Stimulated activated naive CD8-positive, alpha-beta T cell treated with anti-CD3 and anti-CD28 coated beads, Interleukin-15, Interleukin-2, amounts not matched to agents 100 ng/mL and 50 ng/mL, for 24 hours (primary cell): ENCODE data around the gene SMIM44.

ENCODE experiments used
- H3K27ac Mint-ChIP-seq: one replicate; pipeline ENCODE4 v1.8.0; 2021; ENCODE audit warnings: mild to moderate bottlenecking, mixed read lengths
- H3K27me3 Mint-ChIP-seq: one replicate; pipeline ENCODE4 v1.8.0; 2021; ENCODE audit warnings: mixed read lengths
- H3K36me3 Mint-ChIP-seq: one replicate; pipeline ENCODE4 v1.8.0; 2021; ENCODE audit warnings: low read depth, mixed read lengths
- H3K4me1 Mint-ChIP-seq: one replicate; pipeline ENCODE4 v1.8.0; 2021; ENCODE audit warnings: low read depth, mixed read lengths
- H3K4me3 Mint-ChIP-seq: one replicate; pipeline ENCODE4 v1.8.0; 2021; ENCODE audit warnings: mild to moderate bottlenecking, mixed read lengths
- H3K9me3 Mint-ChIP-seq: one replicate; pipeline ENCODE4 v1.8.0; 2021; ENCODE audit warnings: mixed read lengths

Gene SMIM44

DNA sequence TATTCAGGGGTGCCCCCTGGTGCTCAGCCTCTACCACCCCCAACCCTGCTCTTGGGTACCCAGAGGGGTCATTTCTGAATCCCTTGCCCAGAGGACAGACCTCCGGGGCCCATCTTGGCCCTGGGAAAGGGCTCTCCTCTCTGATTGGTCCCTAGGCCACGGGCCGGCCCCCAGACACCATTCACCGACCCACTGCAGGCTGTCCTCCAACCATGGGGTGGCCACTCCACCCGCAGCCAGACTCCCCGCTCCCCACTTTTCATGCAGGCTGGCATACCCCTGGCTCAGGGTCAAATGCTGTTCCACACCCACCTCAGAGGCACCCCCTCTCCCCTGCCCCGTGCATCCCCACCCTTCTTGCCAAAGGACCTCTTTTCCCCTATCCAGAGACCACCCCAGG, 17.7 kb downstream of the SMIM44 start:
- Mint-ChIP-seq H3K27ac (no peak overlapping the region), H3K4me1 (no peaks in the 10 kb centered on the region), H3K27me3 (no peaks in the 10 kb centered on the region), H3K4me3 (no peak overlapping the region), H3K9me3 (peaks cover 3% of the 10 kb centered on the region), H3K36me3 (peaks cover 8% of the 10 kb centered on the region)

GRCh38 chr19:3464587-3465235, 18.5 kb downstream of the SMIM44 start:
- H3K27ac Mint-ChIP-seq: no peak overlapping the region
- H3K4me3 Mint-ChIP-seq: no peak overlapping the region
- peaks cover 3% of the 10 kb centered on the region for H3K9me3 Mint-ChIP-seq
- no peaks in the 10 kb centered on the region for H3K4me1 Mint-ChIP-seq
- H3K27me3 Mint-ChIP-seq: no peaks in the 10 kb centered on the region
- H3K36me3 Mint-ChIP-seq: peaks cover 8% of the 10 kb centered on the region

DNA sequence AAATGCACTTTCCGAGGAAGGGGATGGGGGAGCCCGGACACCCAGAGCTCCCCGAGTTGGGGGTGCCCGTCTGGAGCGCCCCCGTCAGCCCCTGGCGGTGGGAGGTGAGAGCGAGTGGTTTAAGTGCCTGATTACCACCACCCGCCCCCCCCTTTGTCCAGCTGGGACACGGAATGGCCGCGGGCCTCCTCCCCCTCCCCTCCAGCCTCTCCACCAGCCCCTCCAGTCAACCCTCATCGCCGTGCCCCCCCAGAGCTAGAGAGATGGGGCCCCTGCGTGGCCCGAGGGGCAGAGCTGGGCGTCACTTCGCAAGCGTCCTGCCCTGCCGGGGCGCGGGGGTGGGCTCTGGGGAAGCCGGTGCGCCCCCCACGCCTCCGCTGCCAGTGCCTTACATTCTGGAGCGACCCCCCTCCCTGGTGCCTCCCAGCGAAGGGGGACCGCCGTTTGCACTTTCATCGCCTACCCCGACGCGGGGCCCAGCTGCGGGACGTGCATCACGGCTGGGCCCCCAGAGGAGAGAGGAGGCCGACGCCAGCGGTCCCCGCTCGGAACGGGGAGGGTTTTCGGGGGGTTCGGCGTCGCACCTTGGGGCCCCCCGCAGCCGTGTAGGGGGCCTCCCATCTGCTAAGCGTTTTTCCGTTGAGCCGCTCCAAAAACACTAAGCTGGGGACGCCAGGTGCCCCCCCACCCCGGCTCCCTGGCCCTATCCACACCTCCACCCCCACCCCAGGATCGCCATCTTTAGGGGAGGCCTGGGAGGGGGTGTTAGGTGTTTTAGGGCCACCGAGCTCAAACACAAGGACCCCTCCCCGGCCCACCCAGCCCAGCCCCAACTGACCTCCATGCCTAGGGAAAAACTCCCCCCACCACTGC, 19.3 kb downstream of the SMIM44 start:
- H3K27ac Mint-ChIP-seq: no peak overlapping the region
- H3K4me1 Mint-ChIP-seq: no peaks in the 10 kb centered on the region
- H3K27me3 Mint-ChIP-seq: no peaks in the 10 kb centered on the region
- H3K4me3 Mint-ChIP-seq: no peak overlapping the region
- peaks cover 3% of the 10 kb centered on the region for H3K9me3 Mint-ChIP-seq
- H3K36me3 Mint-ChIP-seq: peaks cover 8% of the 10 kb centered on the region

DNA sequence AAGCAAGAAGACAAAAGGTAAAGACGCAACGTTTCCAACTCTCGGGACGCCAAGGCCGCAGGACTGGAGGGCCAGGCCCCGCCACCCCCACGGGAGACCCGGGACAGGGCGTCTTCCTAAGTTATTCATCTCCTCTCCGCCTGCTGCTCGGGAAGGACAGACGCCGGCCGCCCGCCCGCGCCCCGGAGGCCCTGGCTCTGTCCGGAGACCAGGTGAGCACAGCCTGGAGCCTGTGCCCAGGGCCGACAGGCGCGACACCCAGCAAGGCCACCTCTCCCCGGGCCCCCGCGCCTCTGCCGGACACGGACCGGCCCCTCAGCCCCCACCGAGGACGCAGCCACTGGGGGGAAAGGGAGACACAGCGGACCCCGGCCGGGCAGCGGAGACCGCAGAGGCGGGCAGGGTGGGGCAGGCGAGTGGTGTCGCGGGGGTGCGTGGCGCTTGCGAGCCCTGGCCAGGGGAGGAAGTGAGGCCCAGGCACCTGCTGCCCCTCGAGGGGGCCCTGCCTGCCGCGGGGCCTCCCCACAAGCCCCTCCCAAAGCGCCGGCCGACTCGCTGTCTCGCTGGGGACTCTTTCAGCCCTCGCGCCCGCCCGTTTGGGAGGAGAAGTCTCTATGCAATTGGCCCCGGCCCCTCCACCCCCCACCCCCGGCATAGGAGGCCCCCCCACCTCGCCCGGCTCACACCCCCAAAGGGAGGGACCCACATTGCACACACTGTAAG, 20.1 kb downstream of the SMIM44 start:
- Mint-ChIP-seq H3K9me3 (no peaks in the 10 kb centered on the region), H3K27me3 (no peaks in the 10 kb centered on the region), H3K4me3 (no peak overlapping the region), H3K27ac (no peak overlapping the region), H3K4me1 (no peaks in the 10 kb centered on the region), H3K36me3 (peaks cover 4% of the 10 kb centered on the region)

- Mint-ChIP-seq H3K27me3 (no peaks in the 10 kb centered on the region), H3K4me3 (no peak overlapping the region), H3K9me3 (no peaks in the 10 kb centered on the region), H3K27ac (no peak overlapping the region), H3K4me1 (no peaks in the 10 kb centered on the region), H3K36me3 (peaks cover 4% of the 10 kb centered on the region)
These were observed 23.2 kb downstream of the SMIM44 start for GRCh38 chr19:3459965-3460582.

DNA sequence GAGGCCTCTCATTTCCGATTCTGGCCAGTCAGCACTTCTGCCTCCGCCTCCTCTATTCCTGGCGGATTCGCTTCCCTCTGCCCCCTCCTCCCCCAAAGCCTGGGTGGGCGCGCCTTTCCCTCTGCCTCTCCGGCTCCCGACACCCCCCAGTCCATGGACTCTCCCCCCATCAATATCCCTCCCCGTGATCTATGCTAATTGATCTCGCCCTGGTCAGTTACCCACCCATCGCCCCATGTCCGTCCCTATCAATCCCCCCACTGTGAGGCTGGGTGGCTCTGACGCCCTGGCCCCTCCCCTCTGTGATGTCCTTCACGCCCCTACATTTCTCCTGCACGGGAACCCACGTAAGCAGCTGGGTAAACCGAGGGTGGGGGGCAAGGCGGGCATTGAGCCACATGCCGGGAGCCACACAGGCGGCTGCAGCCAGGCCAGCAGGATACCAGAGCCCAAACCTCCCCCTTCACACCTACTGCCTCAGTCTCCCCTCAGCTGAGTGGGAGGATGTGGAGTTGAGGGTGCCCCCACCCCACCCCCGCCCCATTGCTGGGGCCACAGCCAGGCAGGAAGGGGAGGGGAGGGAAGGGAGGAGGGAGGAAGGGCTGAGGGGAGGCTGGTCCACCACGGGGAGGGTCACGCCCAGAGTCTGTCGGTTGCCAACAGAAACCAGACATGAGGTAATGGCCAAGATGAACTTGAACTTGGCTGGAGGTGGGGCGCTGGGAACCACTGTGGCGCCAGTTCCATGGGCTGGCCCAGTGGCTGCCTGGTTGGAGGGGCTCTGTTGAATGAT, 24.0 kb downstream of the SMIM44 start:
- no peaks in the 10 kb centered on the region for H3K9me3 Mint-ChIP-seq
- H3K4me1 Mint-ChIP-seq: no peaks in the 10 kb centered on the region
- no peak overlapping the region for H3K4me3 Mint-ChIP-seq
- peaks cover 4% of the 10 kb centered on the region for H3K36me3 Mint-ChIP-seq
- no peaks in the 10 kb centered on the region for H3K27me3 Mint-ChIP-seq
- H3K27ac Mint-ChIP-seq: no peak overlapping the region

DNA sequence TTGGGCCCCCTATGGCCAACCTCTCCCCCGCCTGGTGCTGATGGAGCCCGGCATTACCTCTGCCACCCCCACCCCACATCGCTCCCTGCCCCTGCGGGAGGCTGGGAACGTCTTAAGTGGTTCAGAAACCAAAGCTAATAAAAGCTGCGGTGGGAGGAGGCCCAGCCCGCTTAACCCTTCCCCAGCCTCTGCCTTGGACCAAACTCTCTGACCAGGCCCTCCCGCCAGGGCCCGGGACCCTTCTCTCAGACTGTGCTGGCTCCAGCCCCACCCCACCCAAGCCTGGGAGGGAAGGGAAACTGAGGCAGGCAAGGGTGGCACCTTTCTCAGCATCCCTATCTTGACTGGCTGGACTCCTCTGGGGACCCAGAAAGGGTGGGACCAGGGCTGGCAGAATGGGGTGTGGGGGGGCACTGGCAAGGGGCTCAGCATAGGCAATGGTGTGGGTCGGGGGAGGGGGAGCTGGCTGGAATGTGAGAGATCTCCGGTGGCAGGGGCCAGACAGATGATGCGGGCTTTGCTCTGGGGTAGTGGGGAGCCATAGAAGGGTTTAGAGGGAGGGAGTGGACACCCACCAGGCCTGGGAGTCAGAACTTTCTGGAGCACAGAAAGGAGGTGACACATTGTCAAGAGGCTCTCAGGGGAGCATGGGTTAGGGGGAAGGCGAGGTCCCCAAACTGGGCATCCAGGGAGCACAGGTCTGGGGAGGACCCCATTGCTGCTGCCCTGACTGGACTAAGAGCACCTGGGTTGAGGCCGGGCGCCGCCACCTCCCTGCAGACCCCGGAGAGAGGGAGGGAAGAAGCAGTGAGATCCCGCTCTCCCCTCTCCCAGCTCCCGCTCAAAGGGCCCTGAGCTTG, 24.8 kb downstream of the SMIM44 start:
- H3K36me3 Mint-ChIP-seq: peaks cover 4% of the 10 kb centered on the region
- H3K9me3 Mint-ChIP-seq: no peaks in the 10 kb centered on the region
- no peak overlapping the region for H3K27ac Mint-ChIP-seq
- no peaks in the 10 kb centered on the region for H3K27me3 Mint-ChIP-seq
- H3K4me1 Mint-ChIP-seq: no peaks in the 10 kb centered on the region
- H3K4me3 Mint-ChIP-seq: no peak overlapping the region

DNA sequence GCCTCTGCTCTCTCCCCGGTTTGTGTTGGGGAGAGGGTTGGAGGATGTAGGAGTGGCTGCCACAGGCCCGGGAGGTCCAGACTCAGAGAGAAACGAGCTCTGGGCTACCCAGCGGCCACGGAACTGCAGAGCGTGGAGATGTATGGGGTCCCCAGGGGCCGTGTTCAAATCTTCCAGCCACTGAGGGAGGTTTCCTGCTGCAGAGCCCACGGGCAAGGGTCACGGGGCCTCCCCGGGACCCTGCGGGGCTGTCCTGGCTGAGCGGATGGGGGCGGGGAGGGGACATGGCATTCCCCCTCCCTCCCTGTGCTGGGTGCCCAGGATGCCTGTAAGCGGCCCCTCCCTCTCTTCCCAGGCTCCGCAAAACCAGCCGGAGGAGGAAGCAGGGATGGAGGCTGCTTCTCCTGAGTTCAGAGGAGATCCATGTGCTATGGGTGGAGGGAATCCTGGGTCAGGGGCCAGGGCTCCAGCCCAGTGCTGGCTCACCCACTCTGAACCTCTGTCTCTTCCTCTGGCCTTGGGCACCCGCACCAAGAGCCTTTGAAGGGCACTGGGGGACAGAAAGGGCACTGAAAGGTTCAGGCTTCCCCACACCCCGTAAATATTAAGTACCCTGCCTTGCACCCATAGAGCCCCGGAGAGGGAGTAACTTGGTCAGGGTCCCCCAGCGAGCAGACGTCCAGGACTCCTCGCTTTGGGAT, 25.6 kb downstream of the SMIM44 start:
- no peak overlapping the region for H3K27ac Mint-ChIP-seq
- H3K4me3 Mint-ChIP-seq: no peak overlapping the region
- no peaks in the 10 kb centered on the region for H3K4me1 Mint-ChIP-seq
- H3K36me3 Mint-ChIP-seq: peaks cover 4% of the 10 kb centered on the region
- no peaks in the 10 kb centered on the region for H3K27me3 Mint-ChIP-seq
- H3K9me3 Mint-ChIP-seq: no peaks in the 10 kb centered on the region

- Mint-ChIP-seq H3K4me1 (no peaks in the 10 kb centered on the region), H3K27me3 (no peaks in the 10 kb centered on the region), H3K27ac (no peak overlapping the region), H3K4me3 (no peak overlapping the region), H3K36me3 (peaks cover 4% of the 10 kb centered on the region), H3K9me3 (no peaks in the 10 kb centered on the region)
These were observed 26.2 kb downstream of the SMIM44 start for GRCh38 chr19:3456925-3457527.

GRCh38 chr19:3455960-3456601, 27.2 kb downstream of the SMIM44 start:
- no peak overlapping the region for H3K27ac Mint-ChIP-seq
- H3K4me3 Mint-ChIP-seq: no peak overlapping the region
- H3K9me3 Mint-ChIP-seq: no peaks in the 10 kb centered on the region
- H3K4me1 Mint-ChIP-seq: no peaks in the 10 kb centered on the region
- H3K27me3 Mint-ChIP-seq: no peaks in the 10 kb centered on the region
- peaks cover 6% of the 10 kb centered on the region for H3K36me3 Mint-ChIP-seq

GRCh38 chr19:3455393-3455955, 27.8 kb downstream of the SMIM44 start:
- no peaks in the 10 kb centered on the region for H3K4me1 Mint-ChIP-seq
- no peaks in the 10 kb centered on the region for H3K9me3 Mint-ChIP-seq
- peaks cover 12% of the 10 kb centered on the region for H3K36me3 Mint-ChIP-seq
- no peak overlapping the region for H3K27ac Mint-ChIP-seq
- no peak overlapping the region for H3K4me3 Mint-ChIP-seq
- H3K27me3 Mint-ChIP-seq: no peaks in the 10 kb centered on the region

DNA sequence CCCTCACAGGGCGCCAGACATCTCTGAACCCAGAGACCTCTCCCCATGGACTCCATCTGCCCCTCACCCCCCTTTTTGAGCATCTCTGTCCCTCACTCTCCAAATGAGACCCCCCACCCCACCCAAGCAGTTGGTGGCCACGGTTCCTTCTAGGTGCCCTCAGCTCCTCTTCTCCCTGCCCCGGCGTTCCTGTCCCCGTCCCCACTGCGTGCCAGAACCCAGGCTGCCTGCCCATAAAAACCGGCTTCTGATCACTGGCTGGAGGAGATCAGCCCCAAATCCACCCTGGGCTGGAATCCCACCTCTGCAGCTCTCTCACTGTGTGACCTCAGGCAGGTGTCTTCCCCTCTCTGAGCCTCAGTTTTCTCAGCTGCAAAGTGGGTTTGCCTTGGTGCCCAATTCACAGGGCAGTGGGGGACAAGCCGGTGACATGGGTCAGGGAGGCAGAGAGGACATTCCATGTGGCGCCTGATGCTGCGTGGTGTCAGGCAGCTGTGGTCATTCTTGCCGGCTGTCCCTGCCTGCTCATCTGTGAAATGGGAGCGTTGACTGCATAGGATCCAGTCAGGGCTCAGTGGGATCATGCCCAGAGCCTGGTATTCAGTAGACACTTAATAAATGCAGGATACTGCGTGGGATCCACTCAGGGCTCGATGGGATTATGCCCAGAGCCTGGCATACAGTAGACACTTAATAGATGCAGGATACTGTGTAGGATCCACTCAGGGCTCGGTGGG, 28.4 kb downstream of the SMIM44 start:
- H3K9me3 Mint-ChIP-seq: no peaks in the 10 kb centered on the region
- no peak overlapping the region for H3K4me3 Mint-ChIP-seq
- no peaks in the 10 kb centered on the region for H3K4me1 Mint-ChIP-seq
- H3K27me3 Mint-ChIP-seq: no peaks in the 10 kb centered on the region
- H3K36me3 Mint-ChIP-seq: peaks cover 12% of the 10 kb centered on the region
- no peak overlapping the region for H3K27ac Mint-ChIP-seq
